ENCODE measurements around the gene CRY1. TPM values are rescaled to one million over a fixed set of nuclear protein-coding genes. Genes with fewer than 3 reads are reported as not detected.

The CRY1 gene
- total RNA-seq, 4 donors from 2014 or later: 32.4 to 64.4 (median 47.6) TPM

- Histone ChIP-seq H3K4me3 (no peak overlapping the region), H3K27me3 (no peaks in the 10 kb centered on the region), H3K9me3 (no peaks in the 10 kb centered on the region), H3K36me3 (peaks cover 0 to 45% (median 0%) of the 10 kb centered on the region in 3 donors), H3K27ac (no peak overlapping the region), H3K4me1 (peaks cover 0 to 28% (median 5%) of the 10 kb centered on the region in 4 donors)
- no peak for TF ChIP-seq POLR2A (IDR thresholded peaks at IDR 0.05)
- TF ChIP-seq CTCF (IDR thresholded peaks at IDR 0.05): no peak
- no peak for DNase-seq
Measured at GRCh38 chr12:106971065-106971464, 122.3 kb downstream of the CRY1 start.

- Histone ChIP-seq H3K4me3 (no peak overlapping the region), H3K27me3 (no peaks in the 10 kb centered on the region), H3K9me3 (no peaks in the 10 kb centered on the region), H3K27ac (no peak overlapping the region), H3K4me1 (no peaks in the 10 kb centered on the region), H3K36me3 (peaks cover 0 to 23% (median 0%) of the 10 kb centered on the region in 3 donors)
- DNase-seq: no peak
- no peak for TF ChIP-seq CTCF (IDR thresholded peaks at IDR 0.05)
- TF ChIP-seq POLR2A (IDR thresholded peaks at IDR 0.05): no peak
Measured at GRCh38 chr12:106964526-106964925, 128.8 kb downstream of the CRY1 start.

GRCh38 chr12:106962286-106962685 is 131.1 kb downstream of the CRY1 start:
- no peaks in the 10 kb centered on the region for H3K9me3 ChIP-seq
- no peak overlapping the region for H3K27ac ChIP-seq
- peaks cover 0 to 12% (median 3%) of the 10 kb centered on the region in 4 donors for H3K4me1 ChIP-seq
- no peak for DNase-seq
- TF ChIP-seq POLR2A (IDR thresholded peaks at IDR 0.05): no peak
- TF ChIP-seq CTCF (IDR thresholded peaks at IDR 0.05): no peak
- no peaks in the 10 kb centered on the region for H3K27me3 ChIP-seq
- no peak overlapping the region for H3K4me3 ChIP-seq
- H3K36me3 ChIP-seq: peaks cover 0 to 5% (median 0%) of the 10 kb centered on the region in 3 donors

- Histone ChIP-seq H3K27me3 (no peaks in the 10 kb centered on the region), H3K4me1 (peaks cover 0 to 13% (median 3%) of the 10 kb centered on the region in 4 donors), H3K9me3 (no peaks in the 10 kb centered on the region), H3K27ac (no peak overlapping the region), H3K36me3 (peaks cover 0 to 3% (median 0%) of the 10 kb centered on the region in 3 donors), H3K4me3 (no peak overlapping the region)
- DNase-seq: no peak
- TF ChIP-seq POLR2A (IDR thresholded peaks at IDR 0.05): no peak
- no peak for TF ChIP-seq CTCF (IDR thresholded peaks at IDR 0.05)
Measured at GRCh38 chr12:106960443-106960842, 132.9 kb downstream of the CRY1 start.

- no peak for DNase-seq
- no peak overlapping the region for H3K27ac ChIP-seq
- no peak for TF ChIP-seq POLR2A (IDR thresholded peaks at IDR 0.05)
- H3K9me3 ChIP-seq: no peaks in the 10 kb centered on the region
- peaks cover 0 to 3% (median 0%) of the 10 kb centered on the region in 3 donors for H3K36me3 ChIP-seq
- H3K27me3 ChIP-seq: no peaks in the 10 kb centered on the region
- H3K4me3 ChIP-seq: peak overlapping the region in 3 of 4 donors; percentile 95 to 98 (median 98)
- peaks cover 0 to 30% (median 3%) of the 10 kb centered on the region in 4 donors for H3K4me1 ChIP-seq
Measured at GRCh38 chr12:106957583-106957982, 135.8 kb downstream of the CRY1 start.

GRCh38 chr12:106956048-106956578 is 137.2 kb downstream of the CRY1 start:
- Histone ChIP-seq H3K36me3 (no peaks in the 10 kb centered on the region), H3K4me1 (peaks cover 0 to 30% (median 3%) of the 10 kb centered on the region in 4 donors), H3K4me3 (peak overlapping the region; percentile 95 to 98 (median 98)), H3K27ac (peak overlapping the region; percentile 94 to 98 (median 97)), H3K27me3 (no peaks in the 10 kb centered on the region), H3K9me3 (no peaks in the 10 kb centered on the region)
- peak; percentile 54 to 77 (median 75) for DNase-seq
- TF ChIP-seq CTCF (IDR thresholded peaks at IDR 0.05): peak in 2 of 6 experiments; percentile 6 to 20
- no peak for TF ChIP-seq POLR2A (IDR thresholded peaks at IDR 0.05)
